Activated T-cell treated with anti-CD3 and anti-CD28 coated beads for 48 hours (primary cell): Measurements from ENCODE around the gene SLC6A9.

Experiments
- DNase-seq: peaks from one replicate; pipeline ENCODE4 v3.0.0-alpha.2; 2020; ENCODE audit warnings: low read depth

SLC6A9 gene

DNA sequence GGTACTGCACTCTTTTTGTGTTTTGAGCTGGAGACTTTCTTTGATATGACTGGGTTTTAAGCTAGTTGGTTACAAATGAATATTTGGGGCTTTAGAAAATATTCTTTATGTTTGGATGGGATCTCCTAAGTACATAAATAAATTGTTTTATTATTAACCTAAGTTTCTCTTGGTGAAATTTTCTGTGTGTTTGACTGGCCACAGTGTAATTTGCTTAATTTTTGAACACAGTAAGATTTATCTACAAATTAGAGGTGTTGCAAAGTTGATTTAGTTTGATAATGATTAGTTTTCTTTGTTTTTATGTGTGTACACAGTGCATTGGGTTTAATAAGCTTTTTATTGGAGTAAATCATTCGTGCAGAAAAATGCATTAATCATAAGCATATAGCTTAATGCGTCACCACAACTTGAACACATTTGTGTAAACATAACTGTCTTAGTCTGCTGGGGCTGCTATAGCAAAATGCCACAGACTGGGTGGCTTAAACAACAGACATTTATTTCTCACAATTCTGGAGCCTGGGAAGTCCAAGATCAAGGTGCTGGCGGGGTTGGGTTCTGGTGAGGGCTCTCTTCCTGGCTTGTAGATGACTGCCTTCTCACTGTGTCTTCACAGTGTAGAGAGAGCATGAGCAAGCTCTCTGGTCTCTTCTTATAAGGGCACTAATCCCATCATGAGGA, 17.4 kb upstream of the SLC6A9 start:
- DNase-seq: no peak

DNA sequence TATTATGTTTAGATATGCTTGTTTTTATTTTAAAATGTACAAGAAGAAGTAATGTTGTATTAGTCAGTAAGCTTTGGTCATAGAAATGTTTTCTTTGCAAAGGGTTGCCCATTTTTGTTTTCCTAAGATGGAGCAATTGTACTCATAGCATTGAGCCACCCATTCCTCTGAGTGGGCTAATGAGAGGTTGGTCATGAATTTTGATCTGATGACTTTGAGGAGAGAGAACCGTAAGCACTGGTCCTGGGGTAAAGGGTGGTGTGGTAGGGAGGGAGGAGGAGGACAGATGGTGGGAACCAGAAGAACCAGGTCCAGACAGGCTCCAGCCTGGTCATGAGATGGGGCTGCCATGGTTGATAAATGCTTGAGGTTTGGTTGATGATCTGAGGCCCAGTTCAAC, 15.9 kb upstream of the SLC6A9 start:
- no peak for DNase-seq

GRCh38 chr1:44045064-44045463, 13.8 kb upstream of the SLC6A9 start:
- no peak for DNase-seq

GRCh38 chr1:44044071-44044801, 13.0 kb upstream of the SLC6A9 start:
- DNase-seq: no peak

DNA sequence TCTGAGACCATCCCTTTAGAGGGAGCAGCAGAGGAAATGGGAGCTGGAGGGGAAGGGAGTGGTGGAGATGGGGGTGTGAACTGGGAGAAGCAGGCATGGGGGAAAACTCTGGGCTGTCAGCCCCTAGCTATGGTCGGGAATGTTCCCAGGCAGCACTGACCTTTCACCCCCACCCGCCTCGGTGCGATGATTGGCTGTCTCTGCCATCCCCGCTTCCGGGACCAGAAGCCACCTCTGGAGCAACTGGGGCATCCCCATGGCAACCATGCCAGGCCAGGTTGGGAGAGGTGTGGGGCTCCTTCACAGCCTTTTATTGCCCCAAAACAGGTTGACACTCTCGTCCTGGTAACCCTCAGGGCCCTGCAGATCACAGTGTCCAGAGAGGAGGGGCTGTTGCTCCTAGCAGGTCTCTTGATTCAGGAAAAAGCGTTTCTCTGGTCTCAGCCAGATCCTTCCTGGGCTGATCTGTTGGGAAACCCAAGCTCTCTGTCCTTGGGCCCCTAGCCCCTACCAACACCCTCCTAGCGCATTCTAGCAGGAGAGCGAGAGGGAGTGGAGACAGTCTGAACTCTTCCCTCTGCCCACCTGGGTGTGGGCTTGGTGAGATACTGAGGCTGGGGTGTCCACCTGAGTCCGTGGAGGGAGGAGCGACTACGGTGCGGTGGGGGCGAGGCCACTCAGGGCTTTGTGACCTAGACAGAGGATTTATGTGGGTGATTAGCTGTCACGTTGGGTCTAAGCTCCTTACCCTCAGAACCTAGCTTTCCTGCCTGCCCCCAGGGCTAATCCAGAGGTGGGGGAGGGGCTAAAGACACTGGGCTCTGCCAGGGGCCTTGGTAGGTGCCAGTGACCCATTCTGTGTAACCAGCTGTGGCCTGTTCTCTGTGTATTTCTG, 12.2 kb upstream of the SLC6A9 start:
- DNase-seq: no peak

DNA sequence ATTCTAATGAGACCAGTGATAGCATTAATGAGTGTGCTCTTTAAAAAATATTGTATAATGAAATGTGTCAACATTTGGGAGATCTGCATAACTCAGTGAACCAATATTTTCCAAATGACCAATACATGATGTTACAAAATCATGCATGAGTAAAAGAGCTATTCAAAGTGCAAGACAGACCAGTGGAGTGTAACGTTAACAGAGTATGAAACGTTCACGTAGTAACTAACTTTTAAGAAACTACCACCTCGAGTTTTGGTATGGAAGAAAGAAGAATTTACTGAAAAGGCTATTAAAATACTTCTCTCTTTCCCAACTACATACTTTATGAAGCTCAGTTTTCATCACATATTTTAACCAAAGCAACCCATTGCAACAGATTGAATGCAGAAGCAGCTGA, 9.6 kb upstream of the SLC6A9 start:
- DNase-seq: no peak

DNA sequence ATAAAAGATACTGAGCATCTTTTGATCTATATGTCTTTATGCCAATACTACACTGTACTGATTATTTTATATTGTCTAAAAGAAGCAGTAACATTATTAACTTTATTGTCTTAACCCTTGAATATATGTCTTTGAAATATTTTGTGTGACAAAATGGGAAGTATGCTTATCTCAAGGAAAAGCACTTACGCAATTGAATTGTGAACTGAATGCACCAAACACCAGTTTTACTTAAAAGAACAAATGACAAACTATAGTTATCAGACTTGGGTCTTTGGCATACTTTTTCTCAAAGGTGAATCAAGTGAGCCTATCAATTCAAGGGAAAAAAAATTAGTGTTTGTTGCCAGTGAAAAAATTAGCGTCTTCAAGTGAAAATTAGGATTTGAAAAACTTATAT, 9.2 kb upstream of the SLC6A9 start:
- no peak for DNase-seq

- DNase-seq: no peak
Measured at GRCh38 chr1:44038876-44039657, 7.8 kb upstream of the SLC6A9 start.

DNA sequence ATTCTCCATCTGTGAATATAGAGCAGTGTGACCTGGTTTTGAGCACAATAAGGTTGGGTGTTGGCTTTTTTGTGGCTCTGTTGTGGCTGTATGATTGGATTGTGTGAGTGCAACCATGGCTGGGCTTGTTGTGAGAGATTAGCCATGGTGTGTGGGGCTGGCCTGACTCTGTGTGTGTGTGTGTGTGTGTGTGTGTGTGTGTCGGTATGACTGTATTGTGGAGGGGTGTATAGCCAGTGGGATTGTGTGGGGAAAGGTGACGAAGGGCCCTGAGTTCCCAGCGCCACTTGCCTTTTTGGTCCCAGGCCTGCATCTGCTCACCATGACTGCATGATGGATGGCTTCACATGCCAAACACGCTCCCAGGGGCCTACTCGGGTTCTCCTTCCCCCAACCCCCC, 5.9 kb upstream of the SLC6A9 start:
- DNase-seq: no peak

DNA sequence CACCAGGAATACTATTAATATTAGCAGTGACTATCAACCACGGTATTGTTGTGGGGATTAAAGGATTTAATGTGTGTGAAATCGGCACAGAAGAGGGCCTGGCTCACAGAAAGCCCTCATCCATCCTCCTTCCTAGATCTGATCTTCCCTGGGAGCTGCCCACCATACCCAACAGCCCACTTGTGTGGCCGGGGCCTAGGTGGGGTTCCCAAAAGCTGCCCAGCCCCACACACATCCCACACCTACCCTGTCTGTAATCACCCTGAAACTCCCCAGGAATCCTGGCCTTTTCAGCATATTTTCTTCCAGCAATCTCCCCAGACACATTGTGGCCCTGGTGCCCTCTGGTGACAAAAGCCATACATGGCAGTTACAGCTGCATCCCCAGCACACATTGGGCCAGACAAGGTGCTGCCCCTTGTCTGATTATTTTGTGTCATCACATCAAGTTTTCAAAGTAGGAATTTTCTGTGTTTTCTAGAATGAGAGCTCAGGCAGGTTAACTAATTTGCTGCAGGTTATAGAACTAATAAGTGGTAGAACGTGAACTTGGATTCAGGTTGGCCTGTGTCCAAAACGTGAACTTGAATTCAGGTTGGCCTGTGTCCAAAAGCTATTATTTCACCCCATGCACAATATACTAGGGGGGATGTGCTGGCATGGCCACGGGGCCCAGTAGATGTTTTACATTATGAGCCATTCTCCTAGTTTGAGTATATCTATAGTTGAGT, 5.3 kb upstream of the SLC6A9 start:
- peak; percentile 58 for DNase-seq

DNA sequence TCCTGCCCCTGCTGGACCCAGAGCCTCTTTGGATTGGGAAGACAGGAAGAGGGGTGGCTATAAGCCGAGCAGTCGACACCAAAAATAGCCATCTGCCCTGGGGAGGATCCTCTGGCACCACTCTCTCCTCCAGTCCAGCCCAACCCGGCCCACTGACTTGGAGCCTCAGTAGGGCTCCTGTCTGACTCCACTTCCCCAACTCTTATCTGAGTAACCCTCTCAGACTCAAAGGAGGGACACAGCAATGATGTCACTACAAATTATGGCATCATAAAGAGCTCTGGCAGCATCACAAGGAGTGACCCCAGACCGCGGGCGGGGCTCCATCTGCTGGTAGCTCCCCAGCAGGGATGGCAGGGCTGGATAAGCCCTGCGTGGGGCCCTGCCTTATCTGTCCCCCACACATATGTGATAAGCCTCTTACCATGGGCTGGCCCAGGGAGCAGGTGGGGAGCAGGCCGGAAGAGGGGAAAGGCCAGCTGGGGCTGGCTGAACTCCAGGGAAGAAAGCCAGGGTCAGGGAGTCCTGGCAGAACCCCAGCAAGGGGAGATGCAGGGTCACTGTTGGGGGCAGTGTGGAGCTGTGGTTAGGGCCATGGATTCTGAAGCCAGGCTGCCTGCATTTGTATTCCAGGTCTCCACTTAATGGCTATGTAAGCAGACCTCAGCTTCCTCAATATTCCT, 4.6 kb upstream of the SLC6A9 start:
- DNase-seq: no peak

- no peak for DNase-seq
Measured at GRCh38 chr1:44034976-44035716, 3.9 kb upstream of the SLC6A9 start.

GRCh38 chr1:44034423-44034822, 3.2 kb upstream of the SLC6A9 start:
- no peak for DNase-seq

- no peak for DNase-seq
Measured at GRCh38 chr1:44033756-44034155, 2.5 kb upstream of the SLC6A9 start.

DNA sequence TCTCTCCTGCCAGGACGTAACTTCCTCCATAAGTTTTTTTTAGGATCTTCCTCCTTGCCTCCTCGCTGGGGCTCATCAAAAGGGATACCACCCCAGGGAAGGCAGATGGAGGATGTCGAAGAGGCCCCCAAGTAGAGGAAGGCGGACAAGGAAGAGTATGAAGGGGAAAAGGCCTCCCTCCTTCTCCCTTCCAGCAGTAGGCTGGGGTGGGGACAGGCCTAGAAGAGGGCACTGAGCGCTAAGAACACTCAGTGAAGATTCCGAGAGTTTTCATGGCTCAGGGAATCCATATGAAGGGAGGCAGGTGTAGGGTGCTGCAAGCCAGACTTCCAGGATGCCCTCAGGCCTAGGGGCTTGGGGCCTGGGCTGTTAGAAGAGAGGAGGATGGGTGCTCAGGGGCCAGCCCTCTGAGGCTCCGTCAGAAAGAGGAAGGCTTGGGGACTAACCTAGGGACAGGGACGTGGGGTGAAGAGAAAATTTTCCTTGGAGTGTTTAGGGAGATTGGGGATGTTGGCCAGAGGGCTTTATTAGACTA, 1.8 kb upstream of the SLC6A9 start:
- DNase-seq: no peak

DNA sequence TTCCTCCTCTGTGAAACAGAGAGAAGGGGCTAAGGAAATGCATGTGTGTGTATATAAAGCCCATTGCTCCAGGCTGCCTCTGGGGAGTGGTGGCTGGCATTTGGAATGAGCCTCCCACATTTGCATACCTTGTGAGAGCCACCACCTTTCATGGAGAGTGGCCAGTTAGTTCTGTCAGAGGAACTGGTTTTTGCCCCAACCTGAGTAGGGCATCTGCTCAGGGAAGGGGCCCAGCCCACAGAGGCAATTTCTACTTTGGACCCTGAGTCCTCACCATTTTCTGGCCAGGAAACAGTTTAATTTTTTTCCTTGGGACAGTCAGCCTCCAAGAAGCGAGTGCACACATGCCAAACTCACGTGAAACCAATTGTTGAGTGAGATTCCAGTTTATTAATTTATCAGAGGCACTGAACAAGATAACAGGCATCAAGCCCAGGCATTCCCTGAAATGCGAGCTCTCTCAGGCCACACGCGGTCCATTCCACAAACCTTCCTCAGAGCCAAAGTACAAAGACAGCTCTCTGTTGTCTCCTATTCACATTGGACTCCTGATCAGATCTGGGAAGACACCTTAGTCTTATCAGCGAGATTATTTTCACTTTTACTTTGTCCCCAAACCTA, 1.0 kb upstream of the SLC6A9 start:
- no peak for DNase-seq

- peak; percentile 44 for DNase-seq
Measured at GRCh38 chr1:44030605-44031251, 534 bp downstream of the SLC6A9 start.

- DNase-seq: peak; percentile 87
Measured at GRCh38 chr1:44029911-44030604, 1.2 kb downstream of the SLC6A9 start.
